ENCODE results near the gene RSU1. TPM values are rescaled to one million over a fixed set of nuclear protein-coding genes. Genes with fewer than 3 reads are reported as not detected.
"Not testable (repeated sequence)": the region's sequence is repeated elsewhere in the genome, so short reads cannot be mapped to it uniquely, and the experiment has no call there.

RSU1 gene
- polyA plus RNA-seq, 1 donor (not counting 4 experiments of a cell fraction or from before 2014, with no cell fraction given) = 125 TPM

DNA sequence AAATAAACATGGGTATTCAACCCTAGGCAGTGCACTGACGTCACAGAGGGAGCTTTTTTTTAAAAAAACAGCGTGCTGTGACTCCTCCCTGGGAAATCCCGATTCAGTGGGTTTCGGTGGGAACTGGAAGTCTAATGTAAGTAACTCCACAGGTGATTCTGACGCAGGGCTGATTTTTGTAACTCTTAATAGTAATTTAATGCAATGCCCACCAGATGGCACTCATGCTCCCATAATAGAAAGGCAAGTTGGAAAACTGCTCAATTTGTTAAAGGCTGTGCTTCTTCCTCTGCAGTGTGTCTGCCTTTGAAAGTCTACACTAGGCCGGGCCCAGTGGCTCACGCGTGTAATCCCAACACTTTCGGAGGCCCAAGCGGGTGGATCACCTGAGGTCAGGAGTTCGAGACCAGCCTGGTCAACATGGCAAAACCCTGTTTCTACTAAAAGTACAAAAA is 10.9 kb upstream of the RSU1 start:
- Histone ChIP-seq H3K9me3 (ENCODE audit: control insufficient read depth, low read depth, low read length) (no peaks in the 10 kb centered on the region), H3K9me1 (ENCODE audit: control insufficient read depth, extremely low read depth, insufficient read depth, low read length) (no peaks in the 10 kb centered on the region), H3K27ac (ENCODE audit: control insufficient read depth, insufficient read depth, low read length) (no peak overlapping the region), H3K4me1 (ENCODE audit: control insufficient read depth, extremely low read depth, insufficient read depth, low read length) (no peaks in the 10 kb centered on the region), H3K4me3 (ENCODE audit: control insufficient read depth in 2 of 3, extremely low read depth in 1 of 3, insufficient read depth in 2 of 3, low read depth in 1 of 3, low read length in 3 of 3) (no peak overlapping the region), H3K27me3 (ENCODE audit: control insufficient read depth, extremely low read depth, insufficient read depth, low read length) (no peaks in the 10 kb centered on the region), H2AFZ (ENCODE audit: control insufficient read depth, low read length) (no peak overlapping the region), H3K36me3 (ENCODE audit: control insufficient read depth in 2 of 2, extremely low read depth in 1 of 2, insufficient read depth in 2 of 2, low read length in 2 of 2) (no peaks in the 10 kb centered on the region), H3K79me2 (ENCODE audit: control insufficient read depth, insufficient read depth, low read length) (no peaks in the 10 kb centered on the region), H4K20me1 (ENCODE audit: control insufficient read depth, extremely low read depth, insufficient read depth, low read length) (no peaks in the 10 kb centered on the region), H3K4me2 (ENCODE audit: control insufficient read depth, extremely low read depth, insufficient read depth, low read depth, low read length) (no peak overlapping the region), H3K9ac (ENCODE audit: control insufficient read depth, extremely low read depth, insufficient read depth, low read length) (no peak overlapping the region)
- FAIRE-seq (peak; percentile 44), DNase-seq (ENCODE audit: low read depth, low spot score) (peak; percentile 54)
- dilution Hi-C loops (cut with MboI; ENCODE audit: extremely low pct_ligation_motif_present, low sequenced_read_pairs) = no loop called here
- TF ChIP-seq, protein P1, sequence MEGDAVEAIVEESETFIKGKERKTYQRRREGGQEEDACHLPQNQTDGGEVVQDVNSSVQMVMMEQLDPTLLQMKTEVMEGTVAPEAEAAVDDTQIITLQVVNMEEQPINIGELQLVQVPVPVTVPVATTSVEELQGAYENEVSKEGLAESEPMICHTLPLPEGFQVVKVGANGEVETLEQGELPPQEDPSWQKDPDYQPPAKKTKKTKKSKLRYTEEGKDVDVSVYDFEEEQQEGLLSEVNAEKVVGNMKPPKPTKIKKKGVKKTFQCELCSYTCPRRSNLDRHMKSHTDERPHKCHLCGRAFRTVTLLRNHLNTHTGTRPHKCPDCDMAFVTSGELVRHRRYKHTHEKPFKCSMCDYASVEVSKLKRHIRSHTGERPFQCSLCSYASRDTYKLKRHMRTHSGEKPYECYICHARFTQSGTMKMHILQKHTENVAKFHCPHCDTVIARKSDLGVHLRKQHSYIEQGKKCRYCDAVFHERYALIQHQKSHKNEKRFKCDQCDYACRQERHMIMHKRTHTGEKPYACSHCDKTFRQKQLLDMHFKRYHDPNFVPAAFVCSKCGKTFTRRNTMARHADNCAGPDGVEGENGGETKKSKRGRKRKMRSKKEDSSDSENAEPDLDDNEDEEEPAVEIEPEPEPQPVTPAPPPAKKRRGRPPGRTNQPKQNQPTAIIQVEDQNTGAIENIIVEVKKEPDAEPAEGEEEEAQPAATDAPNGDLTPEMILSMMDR (optimal IDR thresholded peaks at IDR 0.05 in 1 of 3, IDR thresholded peaks at IDR 0.05 in 1 of 3, conservative IDR thresholded peaks at IDR 0.05 in 1 of 3; ENCODE audit: extremely low read depth in 1 of 3, insufficient read depth in 2 of 3, low read length in 3 of 3) = peak; percentile 39 to 45 (median 44)
- no peak for TF ChIP-seq EZH2 (IDR thresholded peaks at IDR 0.05; ENCODE audit: low read length)

DNA sequence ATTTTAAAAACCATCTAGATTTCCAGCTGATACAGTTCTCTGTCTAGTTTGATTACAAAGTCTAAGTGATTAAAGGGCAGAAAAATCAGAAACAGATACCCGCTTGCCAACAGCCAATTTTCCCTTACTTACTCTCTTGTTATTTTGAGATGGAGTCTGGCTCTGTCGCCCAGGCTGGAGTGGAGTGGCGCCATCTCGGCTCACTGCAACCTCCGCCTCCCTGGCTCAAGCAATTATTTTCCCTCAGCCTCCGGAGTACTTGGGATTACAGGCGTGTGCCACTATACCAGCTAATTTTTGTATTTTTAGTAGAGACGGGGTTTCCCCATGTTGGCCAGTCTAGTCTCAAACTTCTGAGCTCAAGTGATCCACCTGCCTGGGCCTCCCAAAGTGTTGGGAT is 10.2 kb upstream of the RSU1 start:
- H3K79me2 ChIP-seq (ENCODE audit: control insufficient read depth, insufficient read depth, low read length); H3K4me2 ChIP-seq (ENCODE audit: control insufficient read depth, extremely low read depth, insufficient read depth, low read depth, low read length); H2AFZ ChIP-seq (ENCODE audit: control insufficient read depth, low read length); H3K4me3 ChIP-seq (ENCODE audit: control insufficient read depth in 2 of 3, extremely low read depth in 1 of 3, insufficient read depth in 2 of 3, low read depth in 1 of 3, low read length in 3 of 3); H4K20me1 ChIP-seq (ENCODE audit: control insufficient read depth, extremely low read depth, insufficient read depth, low read length); H3K27ac ChIP-seq (ENCODE audit: control insufficient read depth, insufficient read depth, low read length); FAIRE-seq; H3K9me3 ChIP-seq (ENCODE audit: control insufficient read depth, low read depth, low read length); DNase-seq (ENCODE audit: low read depth, low spot score); H3K9me1 ChIP-seq (ENCODE audit: control insufficient read depth, extremely low read depth, insufficient read depth, low read length); H3K4me1 ChIP-seq (ENCODE audit: control insufficient read depth, extremely low read depth, insufficient read depth, low read length); H3K36me3 ChIP-seq (ENCODE audit: control insufficient read depth in 2 of 2, extremely low read depth in 1 of 2, insufficient read depth in 2 of 2, low read length in 2 of 2); dilution Hi-C loops (cut with MboI; ENCODE audit: extremely low pct_ligation_motif_present, low sequenced_read_pairs); H3K27me3 ChIP-seq (ENCODE audit: control insufficient read depth, extremely low read depth, insufficient read depth, low read length); H3K9ac ChIP-seq (ENCODE audit: control insufficient read depth, extremely low read depth, insufficient read depth, low read length): not testable (repeated sequence)

DNA sequence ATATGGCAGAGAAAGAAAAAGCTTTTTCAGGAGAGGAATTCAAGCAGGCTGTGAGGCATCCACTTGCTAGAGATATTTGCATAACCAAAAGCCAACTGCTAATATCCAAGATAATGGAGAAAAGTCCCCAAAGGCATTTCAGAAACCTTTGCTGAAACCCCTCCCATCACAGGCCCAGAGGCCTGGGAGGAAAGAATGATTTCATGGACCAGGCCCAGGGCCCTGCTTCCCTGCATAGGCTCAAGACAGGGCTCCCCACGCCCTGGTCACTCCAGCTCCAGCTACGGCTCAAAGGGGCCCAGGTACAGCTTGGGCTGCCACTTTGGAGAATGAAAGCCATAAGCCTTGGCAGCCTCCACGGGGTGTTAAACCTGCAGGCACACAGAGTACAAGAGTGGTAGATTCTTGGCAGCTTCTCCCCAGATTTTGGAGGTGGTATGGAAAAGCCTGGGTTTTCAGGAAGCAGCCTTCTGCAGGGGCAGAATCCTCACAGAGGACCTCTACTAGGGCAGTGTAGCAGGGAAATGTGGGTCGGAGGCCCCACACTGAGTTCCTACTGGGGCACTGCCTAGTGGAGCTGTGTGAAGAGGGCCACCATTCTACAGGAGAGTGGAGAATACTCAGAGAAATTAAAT is 5.6 kb upstream of the RSU1 start:
- dilution Hi-C loops (cut with MboI; ENCODE audit: extremely low pct_ligation_motif_present, low sequenced_read_pairs) = loop anchor here (25.0 kb wide), 1 partner anchor 936 kb away; no protein-coding TSS in a partner anchor
- Histone ChIP-seq H3K4me2 (ENCODE audit: control insufficient read depth, extremely low read depth, insufficient read depth, low read depth, low read length) (no peak overlapping the region), H4K20me1 (ENCODE audit: control insufficient read depth, extremely low read depth, insufficient read depth, low read length) (no peaks in the 10 kb centered on the region), H3K9ac (ENCODE audit: control insufficient read depth, extremely low read depth, insufficient read depth, low read length) (no peak overlapping the region), H3K27ac (ENCODE audit: control insufficient read depth, insufficient read depth, low read length) (no peak overlapping the region), H3K79me2 (ENCODE audit: control insufficient read depth, insufficient read depth, low read length) (no peaks in the 10 kb centered on the region), H3K9me3 (ENCODE audit: control insufficient read depth, low read depth, low read length) (peaks cover 2% of the 10 kb centered on the region), H3K27me3 (ENCODE audit: control insufficient read depth, extremely low read depth, insufficient read depth, low read length) (no peaks in the 10 kb centered on the region), H3K36me3 (ENCODE audit: control insufficient read depth in 2 of 2, extremely low read depth in 1 of 2, insufficient read depth in 2 of 2, low read length in 2 of 2) (no peaks in the 10 kb centered on the region), H3K4me1 (ENCODE audit: control insufficient read depth, extremely low read depth, insufficient read depth, low read length) (peaks cover 6% of the 10 kb centered on the region), H3K4me3 (ENCODE audit: control insufficient read depth in 2 of 3, extremely low read depth in 1 of 3, insufficient read depth in 2 of 3, low read depth in 1 of 3, low read length in 3 of 3) (no peak overlapping the region), H2AFZ (ENCODE audit: control insufficient read depth, low read length) (no peak overlapping the region), H3K9me1 (ENCODE audit: control insufficient read depth, extremely low read depth, insufficient read depth, low read length) (no peaks in the 10 kb centered on the region)
- DNase-seq (ENCODE audit: low read depth, low spot score) (no peak), FAIRE-seq (no peak)
- TF ChIP-seq, protein P1 (optimal IDR thresholded peaks at IDR 0.05 in 1 of 3, IDR thresholded peaks at IDR 0.05 in 1 of 3, conservative IDR thresholded peaks at IDR 0.05 in 1 of 3; ENCODE audit: extremely low read depth in 1 of 3, insufficient read depth in 2 of 3, low read length in 3 of 3) = no peak
- no peak for TF ChIP-seq EZH2 (IDR thresholded peaks at IDR 0.05; ENCODE audit: low read length)
